Liver (tissue), 3 donors: Measurements from ENCODE around the gene ST8SIA1.

Experiments used
- EGR1 ChIP-seq, 2 donors: IDR thresholded peaks; 2 replicates each; pipeline ENCODE4 v1.6.1; 2016 to 2018; ENCODE audit warnings: antibody characterized with exemption in 2 of 2, low read depth in 2 of 2
- FOXA1 ChIP-seq: IDR thresholded peaks from 2 replicates; pipeline ENCODE4 v1.6.1; 2016; ENCODE audit warnings: antibody characterized with exemption
- NR2F2 ChIP-seq: IDR thresholded peaks from 2 replicates; pipeline ENCODE4 v1.6.1; 2016; ENCODE audit warnings: antibody characterized with exemption
- RAD21 ChIP-seq, 2 donors: IDR thresholded peaks; 2 replicates each; pipeline ENCODE4 v1.6.1; 2016; ENCODE audit warnings: antibody characterized with exemption in 2 of 2, mild to moderate bottlenecking in 2 of 2
- YY1 ChIP-seq: IDR thresholded peaks from 2 replicates; pipeline ENCODE4 v1.6.1; 2016; ENCODE audit warnings: antibody characterized with exemption, mild to moderate bottlenecking
- TF ChIP-seq, protein P1 (sequence below): fragments of 150-350 bp; IDR thresholded peaks from 2 replicates; pipeline ENCODE4 v1.5.1; 2017; ENCODE audit warnings: improper control_type of control experiment, low read depth, low read length; ENCODE audit not compliant: missing input control
- TF ChIP-seq, protein P2 (sequence below): IDR thresholded peaks from 2 replicates; pipeline ENCODE4 v1.6.1; 2016; ENCODE audit warnings: antibody characterized with exemption
- TF ChIP-seq, protein P3 (sequence below): IDR thresholded peaks from 2 replicates; pipeline ENCODE4 v1.6.1; 2016; ENCODE audit warnings: antibody characterized with exemption
- donor health status: healthy.
- donor health status: healthy.

DNA sequence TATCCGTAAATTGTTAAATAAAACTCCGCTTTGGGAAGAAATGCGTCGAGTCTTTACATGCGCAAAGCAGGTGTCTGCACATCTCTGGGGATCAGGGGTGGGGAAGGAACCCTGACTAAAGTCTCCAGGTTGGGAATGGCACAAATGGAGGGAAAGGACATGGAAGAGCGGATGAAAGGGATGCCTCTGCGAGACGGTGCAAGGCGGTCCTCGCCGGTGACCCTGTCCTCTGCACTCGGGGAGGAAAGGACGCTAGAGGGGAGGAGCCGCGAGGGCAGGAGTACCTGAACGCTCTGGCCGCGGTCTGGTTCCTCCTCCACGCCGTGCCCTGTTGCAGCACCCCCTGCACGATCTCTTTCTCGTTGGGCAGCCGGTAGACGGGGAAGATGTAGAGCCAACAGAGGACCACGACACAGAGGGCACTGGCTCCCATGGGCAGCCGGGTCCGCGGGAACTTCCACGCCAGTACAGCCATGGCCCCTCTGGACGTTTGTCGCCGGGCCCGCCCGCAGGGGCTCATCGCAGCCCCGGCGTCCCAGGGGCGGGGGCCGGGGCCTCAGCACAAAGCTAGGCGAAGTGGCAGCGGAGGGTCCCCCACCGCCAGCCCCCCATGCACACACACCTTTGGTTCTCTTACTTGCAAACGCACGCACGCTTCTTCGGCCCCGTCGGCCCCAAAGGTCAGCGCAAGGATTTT lies 646 bp downstream of the ST8SIA1 start:
- TF ChIP-seq, protein P1, sequence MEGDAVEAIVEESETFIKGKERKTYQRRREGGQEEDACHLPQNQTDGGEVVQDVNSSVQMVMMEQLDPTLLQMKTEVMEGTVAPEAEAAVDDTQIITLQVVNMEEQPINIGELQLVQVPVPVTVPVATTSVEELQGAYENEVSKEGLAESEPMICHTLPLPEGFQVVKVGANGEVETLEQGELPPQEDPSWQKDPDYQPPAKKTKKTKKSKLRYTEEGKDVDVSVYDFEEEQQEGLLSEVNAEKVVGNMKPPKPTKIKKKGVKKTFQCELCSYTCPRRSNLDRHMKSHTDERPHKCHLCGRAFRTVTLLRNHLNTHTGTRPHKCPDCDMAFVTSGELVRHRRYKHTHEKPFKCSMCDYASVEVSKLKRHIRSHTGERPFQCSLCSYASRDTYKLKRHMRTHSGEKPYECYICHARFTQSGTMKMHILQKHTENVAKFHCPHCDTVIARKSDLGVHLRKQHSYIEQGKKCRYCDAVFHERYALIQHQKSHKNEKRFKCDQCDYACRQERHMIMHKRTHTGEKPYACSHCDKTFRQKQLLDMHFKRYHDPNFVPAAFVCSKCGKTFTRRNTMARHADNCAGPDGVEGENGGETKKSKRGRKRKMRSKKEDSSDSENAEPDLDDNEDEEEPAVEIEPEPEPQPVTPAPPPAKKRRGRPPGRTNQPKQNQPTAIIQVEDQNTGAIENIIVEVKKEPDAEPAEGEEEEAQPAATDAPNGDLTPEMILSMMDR: no peak
- TF ChIP-seq EGR1 (IDR thresholded peaks at IDR 0.05; ENCODE audit: low read depth in 2 of 2) (no peak), RAD21 (IDR thresholded peaks at IDR 0.05) (no peak), YY1 (no peak), FOXA1 (no peak), NR2F2 (no peak)
- TF ChIP-seq, protein P2, sequence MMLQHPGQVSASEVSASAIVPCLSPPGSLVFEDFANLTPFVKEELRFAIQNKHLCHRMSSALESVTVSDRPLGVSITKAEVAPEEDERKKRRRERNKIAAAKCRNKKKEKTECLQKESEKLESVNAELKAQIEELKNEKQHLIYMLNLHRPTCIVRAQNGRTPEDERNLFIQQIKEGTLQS: no peak
- TF ChIP-seq, protein P3, sequence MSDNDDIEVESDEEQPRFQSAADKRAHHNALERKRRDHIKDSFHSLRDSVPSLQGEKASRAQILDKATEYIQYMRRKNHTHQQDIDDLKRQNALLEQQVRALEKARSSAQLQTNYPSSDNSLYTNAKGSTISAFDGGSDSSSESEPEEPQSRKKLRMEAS: no peak
